SKM-1 treated with dmso at 0.1 percent for 144 hours (cell line): ENCODE measurements around the gene MARK2.
"Not testable (repeated sequence)": the region's sequence is repeated elsewhere in the genome, so short reads cannot be mapped to it uniquely, and the experiment has no call there.

Experiments
- DNase-seq: peaks from one replicate; lab custom pipeline; 2025; ENCODE audit not compliant: unreplicated experiment; lab: John Stamatoyannopoulos, UW

MARK2 gene

GRCh38 chr11:63838678-63839507 is at the start of gene MARK2:
TSS of gene MARK2 (plus strand) at chr11:63839110. CDS start at chr11:63839507, 397 bp downstream.
- peak; percentile 96 for DNase-seq

GRCh38 chr11:63791495-63792167 is 47.3 kb upstream of the MARK2 start:
- DNase-seq: no peak

GRCh38 chr11:63793161-63793560 is 45.7 kb upstream of the MARK2 start:
- DNase-seq: peak; percentile 25

- DNase-seq: no peak
These were observed 43.8 kb upstream of the MARK2 start for GRCh38 chr11:63795066-63795465.

DNA sequence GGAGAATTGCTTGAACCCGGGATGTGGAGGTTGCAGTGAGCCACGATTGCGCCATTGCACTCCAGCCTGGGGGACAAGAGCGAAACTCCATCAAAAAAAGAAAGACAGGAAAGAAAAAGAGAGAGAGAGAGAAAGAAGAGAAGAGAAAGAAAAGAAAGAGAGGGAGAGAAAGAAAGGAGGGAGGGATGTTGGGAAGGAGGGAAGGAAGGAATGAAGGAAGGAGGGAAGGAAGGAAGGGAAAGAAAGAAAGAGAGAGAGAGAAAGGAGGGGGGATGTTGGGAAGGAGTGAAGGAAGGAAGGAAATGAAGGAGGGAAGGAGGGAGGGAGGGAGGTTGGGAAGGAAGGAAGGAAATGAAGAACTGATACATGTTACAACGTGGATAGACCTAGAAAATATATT is 38.0 kb upstream of the MARK2 start:
- DNase-seq: no peak

- DNase-seq: no peak
These were observed 36.1 kb upstream of the MARK2 start for GRCh38 chr11:63802637-63803414.

- no peak for DNase-seq
These were observed 34.7 kb upstream of the MARK2 start for GRCh38 chr11:63804259-63804658.

GRCh38 chr11:63805844-63806415 is 33.0 kb upstream of the MARK2 start:
- DNase-seq: no peak

GRCh38 chr11:63810383-63810782 is 28.5 kb upstream of the MARK2 start:
- not testable (repeated sequence) for DNase-seq

DNA sequence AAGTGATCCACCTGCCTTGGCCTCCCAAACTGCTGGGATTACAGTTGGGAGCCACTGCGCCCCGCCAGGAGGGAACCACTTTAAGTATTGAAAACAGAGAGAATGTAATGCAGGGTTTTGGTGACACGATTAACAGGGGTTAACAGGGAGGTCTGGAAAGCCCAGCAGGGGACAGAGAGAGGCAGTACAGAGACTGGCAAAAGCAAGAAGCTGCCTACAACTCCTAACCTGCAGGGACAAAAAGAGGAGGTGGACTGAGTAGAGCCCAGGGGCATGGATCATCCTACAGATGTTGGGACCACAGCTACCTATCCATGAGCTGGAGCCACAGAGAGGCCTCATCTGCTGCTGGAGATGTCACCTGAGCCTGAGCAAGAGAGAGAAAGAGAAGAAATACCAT is 27.4 kb upstream of the MARK2 start:
- no peak for DNase-seq

DNA sequence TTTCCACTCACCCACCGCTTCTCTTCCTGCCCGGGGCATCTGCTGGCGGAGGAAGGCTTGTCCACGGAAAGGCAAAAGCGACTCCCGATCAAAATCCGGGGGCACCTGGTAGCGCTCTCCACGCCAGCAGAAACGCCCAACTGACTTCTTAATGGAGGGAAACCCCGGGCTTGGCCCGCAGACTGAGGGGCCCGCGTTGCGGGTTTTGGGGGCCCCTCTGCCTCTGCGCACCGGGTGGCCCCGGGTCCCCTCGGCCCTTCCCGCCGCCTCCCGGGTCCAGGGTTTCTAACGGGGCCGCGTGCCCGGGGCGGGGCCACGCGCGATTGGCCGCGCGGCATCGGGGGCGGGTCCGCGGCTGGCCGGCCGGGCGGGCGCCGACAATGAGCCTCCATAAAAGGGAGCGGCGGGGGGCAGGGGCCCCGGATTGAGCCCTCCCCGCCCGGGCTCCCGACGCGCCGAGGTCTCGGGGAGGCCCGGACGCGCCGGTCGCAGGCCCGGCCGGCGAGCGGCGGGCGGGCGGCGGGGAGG is 25.8 kb upstream of the MARK2 start, which contains the start of gene SPINDOC:
SPINDOC (plus strand) TSS at position 422 of the 528 bp plus-strand sequence. CDS start 231 bp downstream, outside the sequence.
- peak; percentile 67 for DNase-seq

DNA sequence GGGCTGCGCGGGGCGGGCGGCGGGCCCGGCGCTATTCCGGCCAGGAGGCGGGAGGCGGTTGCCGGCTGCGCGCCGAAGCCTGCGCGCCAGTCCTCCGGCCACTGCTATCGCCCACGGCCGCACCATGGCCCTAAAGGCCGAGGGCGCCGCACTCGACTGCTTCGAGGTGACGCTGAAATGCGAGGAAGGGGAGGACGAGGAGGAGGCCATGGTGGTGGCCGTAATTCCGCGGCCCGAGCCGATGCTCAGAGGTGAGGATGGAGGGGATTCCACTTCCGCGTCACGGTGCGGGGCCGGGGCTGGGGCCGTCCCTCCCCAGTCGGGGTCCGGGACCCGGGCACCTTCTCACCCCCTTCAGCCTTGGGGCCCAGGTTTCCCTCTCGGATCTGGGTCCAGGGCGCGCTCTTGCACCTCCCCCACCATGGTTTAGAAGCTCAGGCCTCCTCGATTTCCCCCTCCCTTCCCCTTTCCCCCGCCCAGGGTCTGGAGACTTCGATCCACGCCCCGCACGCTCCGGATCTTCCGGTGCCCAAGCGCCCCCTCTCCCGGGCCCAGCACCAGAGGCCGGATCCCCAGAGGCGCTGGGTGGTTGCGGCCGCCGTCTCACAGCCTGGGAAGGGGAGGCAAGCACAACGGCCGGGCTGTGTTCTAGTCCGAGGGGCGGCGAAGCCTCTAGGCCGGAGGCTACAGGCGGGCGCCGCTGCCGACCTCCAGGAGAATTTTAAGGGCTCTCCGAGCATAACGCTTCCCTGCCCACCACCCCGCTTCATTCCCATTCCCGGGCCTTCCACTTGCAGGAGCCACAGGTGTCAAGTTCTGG is 25.1 kb upstream of the MARK2 start:
- no peak for DNase-seq

DNA sequence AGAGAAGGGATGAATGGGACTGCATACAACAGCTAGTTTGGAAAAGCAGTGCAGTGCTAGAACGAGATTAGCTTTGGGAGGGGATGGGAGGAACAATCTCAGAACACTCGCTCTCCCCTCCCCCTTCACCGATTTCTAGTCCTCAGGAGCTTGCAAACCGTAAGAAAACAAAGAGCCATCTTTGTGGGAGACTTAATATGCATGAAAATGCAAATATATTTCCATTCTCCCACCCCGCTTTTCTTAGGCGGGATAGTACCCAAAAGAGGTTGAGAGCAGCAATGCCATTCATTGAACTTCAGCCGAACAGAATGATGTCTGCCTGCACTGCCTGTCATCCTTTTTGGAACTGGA is 24.6 kb upstream of the MARK2 start:
- DNase-seq: no peak

- peak; percentile 58 for DNase-seq
These were observed 22.7 kb upstream of the MARK2 start for GRCh38 chr11:63816166-63816565.

DNA sequence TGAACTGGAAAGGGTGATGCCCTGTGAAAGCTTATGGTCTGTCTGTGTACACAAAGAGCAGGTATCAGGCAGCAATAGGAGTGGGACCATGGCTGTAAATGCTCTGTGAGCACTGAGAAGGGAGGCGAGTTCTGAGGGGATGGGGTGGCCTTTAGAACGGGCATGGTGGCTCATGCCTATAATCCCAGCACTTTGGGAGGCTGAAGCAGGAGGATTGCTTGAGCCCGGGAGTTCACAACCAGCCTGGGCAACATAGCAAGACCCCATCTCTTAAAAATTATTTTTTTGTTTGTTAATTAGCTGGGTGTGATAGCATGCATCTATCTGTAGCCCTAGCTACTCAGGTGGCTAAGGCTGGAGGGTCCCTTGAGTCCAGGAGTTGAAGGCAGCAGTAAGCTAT is 22.2 kb upstream of the MARK2 start:
- DNase-seq: no peak

GRCh38 chr11:63817758-63818498 is 21.0 kb upstream of the MARK2 start:
- DNase-seq: no peak

DNA sequence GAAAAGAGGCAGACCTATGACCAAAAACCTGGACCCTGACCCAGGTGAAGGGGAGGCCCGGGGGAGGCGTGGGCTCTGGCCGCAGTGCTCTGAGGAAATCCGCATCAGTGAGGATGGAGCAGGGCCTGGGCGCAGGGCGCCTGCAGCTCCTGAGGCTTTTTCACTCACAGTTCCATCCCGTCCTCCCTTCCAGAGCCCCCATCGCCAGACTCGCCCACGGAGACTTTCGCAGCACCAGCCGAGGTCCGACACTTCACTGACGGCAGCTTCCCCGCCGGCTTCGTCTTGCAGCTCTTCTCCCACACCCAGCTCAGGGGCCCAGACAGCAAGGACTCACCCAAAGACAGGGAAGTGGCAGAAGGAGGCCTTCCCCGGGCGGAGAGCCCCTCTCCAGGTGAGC is 20.3 kb upstream of the MARK2 start:
- no peak for DNase-seq

DNA sequence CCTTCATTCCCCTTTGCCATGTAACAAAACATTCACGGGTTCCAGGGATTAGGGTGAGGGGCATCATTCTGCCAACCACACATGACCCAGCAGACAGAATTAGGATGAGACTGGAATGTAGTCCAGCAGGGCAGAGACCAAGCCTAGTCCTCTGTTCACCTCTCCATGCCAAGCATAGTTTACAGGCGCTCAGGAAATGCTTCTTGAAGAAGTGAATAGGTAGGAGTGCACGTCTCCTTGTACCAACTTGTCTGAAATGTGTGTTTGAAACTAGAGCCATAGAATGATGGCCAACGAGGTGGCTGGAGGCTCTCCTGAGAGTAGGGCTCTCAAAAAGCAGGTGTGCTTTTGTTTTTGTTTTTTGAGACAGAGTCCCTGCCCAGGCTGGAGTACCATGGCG is 17.5 kb upstream of the MARK2 start:
- DNase-seq: no peak

DNA sequence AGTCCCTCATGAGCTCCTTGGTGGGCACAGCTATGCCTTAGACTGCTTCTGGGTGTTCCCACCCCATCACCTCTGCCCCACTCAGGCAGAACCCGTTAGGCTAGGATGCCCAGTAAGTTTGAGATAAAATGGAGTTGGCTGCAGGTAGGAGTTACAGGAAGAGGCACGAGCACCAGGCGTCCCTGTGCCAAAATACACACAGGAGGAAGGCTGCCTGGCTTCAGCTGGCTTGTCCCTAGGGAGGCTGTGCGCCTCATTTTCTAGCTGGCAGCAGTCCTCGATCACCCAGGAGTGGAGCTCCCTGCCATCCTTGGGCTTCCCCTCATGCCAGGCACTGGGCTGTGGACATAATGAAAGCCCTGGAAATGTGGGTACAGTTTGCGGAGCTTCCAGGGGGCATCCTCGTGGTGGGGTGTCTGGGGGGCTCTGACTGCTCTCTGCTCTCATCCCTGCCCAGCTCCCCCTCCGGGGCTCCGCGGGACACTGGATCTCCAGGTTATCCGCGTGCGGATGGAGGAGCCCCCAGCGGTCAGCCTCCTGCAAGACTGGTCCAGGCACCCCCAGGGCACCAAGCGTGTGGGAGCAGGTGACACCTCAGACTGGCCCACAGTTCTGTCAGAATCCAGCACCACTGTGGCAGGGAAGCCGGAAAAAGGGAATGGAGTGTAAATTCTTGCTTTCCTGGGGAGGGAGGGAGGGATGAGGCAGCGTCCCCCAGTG is 12.3 kb upstream of the MARK2 start:
- no peak for DNase-seq
